RKO (cell line): ENCODE results near the gene PRKCG.

Experiments used
- DNase-seq: peaks from one replicate; pipeline ENCODE4 v3.0.0-alpha.2; 2016; ENCODE audit warnings: low spot score

PRKCG gene

GRCh38 chr19:53872762-53873161 lies 9.2 kb upstream of the PRKCG start:
- no peak for DNase-seq

DNA sequence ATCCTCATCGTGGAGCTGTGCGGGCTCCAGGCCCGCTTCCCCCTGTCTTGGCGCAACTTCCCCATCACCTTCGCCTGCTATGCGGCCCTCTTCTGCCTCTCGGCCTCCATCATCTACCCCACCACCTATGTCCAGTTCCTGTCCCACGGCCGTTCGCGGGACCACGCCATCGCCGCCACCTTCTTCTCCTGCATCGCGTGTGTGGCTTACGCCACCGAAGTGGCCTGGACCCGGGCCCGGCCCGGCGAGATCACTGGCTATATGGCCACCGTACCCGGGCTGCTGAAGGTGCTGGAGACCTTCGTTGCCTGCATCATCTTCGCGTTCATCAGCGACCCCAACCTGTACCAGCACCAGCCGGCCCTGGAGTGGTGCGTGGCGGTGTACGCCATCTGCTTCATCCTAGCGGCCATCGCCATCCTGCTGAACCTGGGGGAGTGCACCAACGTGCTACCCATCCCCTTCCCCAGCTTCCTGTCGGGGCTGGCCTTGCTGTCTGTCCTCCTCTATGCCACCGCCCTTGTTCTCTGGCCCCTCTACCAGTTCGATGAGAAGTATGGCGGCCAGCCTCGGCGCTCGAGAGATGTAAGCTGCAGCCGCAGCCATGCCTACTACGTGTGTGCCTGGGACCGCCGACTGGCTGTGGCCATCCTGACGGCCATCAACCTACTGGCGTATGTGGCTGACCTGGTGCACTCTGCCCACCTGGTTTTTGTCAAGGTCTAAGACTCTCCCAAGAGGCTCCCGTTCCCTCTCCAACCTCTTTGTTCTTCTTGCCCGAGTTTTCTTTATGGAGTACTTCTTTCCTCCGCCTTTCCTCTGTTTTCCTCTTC lies 8.0 kb upstream of the PRKCG start:
- no peak for DNase-seq

GRCh38 chr19:53874606-53874990 lies 7.4 kb upstream of the PRKCG start:
- DNase-seq, result no peak

DNA sequence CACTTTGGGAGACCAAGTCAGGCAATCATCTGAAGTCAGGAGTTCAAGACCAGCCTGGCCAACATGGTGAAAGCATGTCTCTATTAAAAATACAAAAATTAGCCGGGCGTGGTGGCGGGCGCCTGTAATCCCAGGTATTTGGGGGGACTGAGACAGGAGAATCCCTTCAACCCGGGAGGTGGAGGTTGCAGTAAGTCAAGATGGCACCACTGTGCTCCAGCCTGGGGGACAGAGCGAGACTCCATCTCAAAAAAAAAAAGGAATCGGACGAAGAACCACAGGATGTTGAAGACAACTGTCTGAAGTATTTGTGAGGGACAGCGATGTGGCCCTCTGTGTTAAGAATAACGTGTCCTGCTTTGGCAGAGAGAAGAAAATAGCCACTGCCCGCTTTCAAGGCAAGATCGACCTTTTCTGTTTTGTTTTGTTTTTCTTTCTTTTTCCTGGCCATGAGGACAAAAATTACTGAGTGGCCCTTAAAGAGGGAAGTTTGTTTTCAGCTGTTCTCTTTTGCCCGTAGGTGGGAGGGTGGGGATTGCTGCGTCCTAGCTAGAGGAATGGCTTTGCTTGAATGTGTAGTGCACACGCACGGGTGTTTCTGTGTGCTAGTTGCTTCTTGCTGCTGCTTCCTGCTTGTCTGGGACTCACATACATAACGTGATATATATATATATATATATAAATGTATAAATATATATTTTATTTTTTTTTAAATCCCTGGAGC lies 6.2 kb upstream of the PRKCG start:
- no peak for DNase-seq

DNA sequence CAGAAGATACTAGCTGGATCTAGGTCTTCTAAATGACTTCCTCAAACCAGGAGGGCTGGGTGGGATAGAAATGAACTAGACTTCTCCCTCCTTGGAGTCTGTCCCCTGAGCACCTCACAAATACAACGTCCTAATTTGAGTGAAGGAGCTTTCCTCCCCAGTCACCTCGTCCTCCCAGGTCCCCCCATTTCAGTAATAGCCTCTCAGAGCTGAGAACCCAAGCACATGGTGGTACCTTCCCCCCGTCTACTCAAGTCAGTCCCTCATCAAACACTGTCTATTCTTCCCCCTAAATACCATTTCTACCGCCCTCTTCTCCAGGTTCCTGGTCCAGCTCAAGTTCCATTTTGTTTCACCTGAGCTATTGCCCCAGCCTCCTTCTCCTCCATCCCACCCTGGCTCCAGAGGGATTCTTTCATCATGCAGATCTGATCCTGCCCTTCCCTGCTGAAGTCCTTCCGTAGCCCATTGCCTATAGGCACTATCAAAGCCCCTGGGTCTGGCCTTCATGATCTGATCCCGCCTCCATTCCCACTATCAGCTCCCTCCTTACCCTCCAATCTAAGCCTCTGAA lies 5.3 kb upstream of the PRKCG start:
- DNase-seq, result no peak

GRCh38 chr19:53877361-53877766 lies 4.6 kb upstream of the PRKCG start:
- DNase-seq, result no peak

GRCh38 chr19:53878776-53879139 lies 3.2 kb upstream of the PRKCG start:
- DNase-seq, result no peak

GRCh38 chr19:53879140-53880081 lies 2.6 kb upstream of the PRKCG start:
- peak; percentile 85 for DNase-seq

DNA sequence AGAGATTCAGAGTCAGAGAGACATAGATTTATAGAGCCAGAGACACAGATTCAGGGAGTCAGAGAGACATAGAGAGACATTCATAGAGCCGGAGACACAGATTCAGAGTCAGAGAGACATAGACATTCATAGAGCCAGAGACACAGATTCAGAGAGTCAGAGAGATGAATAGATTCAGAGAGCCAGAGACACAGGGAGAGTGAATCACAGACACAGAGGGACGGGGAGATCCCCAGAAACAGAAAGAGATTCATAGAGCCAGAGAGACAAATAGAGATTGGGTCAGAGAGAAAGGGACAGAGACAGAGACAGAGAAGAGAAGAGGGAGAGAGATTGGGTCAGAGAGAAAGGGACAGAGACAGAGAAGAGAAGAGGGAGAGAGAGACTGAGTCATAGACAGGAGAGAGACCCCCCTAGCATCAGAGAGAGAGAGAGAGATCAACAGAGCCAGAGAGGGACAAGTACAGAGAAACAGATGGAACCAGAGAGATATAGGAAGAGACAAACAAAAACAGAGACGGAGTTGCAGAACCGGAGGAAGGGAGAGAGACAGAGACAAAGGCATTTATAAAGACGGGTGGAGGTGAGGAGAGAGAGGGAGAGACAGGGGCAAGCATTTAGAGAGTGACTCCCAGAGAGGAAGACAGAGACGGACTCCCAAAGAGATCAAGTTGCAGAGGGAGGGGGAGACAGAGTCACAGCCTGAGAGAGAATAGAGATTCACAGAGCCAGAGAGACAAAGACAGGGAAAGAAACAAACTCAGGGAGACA lies 1.1 kb upstream of the PRKCG start:
- DNase-seq, result no peak

DNA sequence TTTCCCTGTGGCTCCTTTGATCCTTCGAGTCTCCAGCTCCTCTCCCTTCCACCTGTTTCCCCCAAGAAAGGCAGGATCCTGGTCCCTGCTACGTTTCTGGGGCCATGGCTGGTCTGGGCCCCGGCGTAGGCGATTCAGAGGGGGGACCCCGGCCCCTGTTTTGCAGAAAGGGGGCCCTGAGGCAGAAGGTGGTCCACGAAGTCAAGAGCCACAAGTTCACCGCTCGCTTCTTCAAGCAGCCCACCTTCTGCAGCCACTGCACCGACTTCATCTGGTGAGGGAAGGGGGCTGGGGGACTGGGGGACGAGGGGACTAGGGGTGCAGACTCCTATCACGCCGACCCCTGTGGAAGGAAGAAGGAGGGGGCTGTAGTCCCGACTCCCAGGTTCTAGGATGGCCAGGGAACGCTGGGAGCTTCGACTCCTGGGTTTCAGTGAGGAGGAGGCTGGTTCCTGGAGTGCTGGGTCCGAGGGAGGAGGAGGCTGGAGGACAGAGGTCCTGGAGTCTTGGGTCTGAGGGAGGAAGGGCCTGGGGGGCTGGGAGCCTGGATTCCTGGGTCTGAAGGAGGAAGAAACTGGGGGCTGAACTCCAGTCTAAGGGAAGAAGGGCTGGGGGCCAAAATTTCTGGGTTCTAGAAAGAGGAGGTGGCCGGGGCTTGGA lies 524 bp downstream of the PRKCG start:
- no peak for DNase-seq

- no peak for DNase-seq
Measured at GRCh38 chr19:53883231-53883661, 1.2 kb downstream of the PRKCG start.

GRCh38 chr19:53883741-53884140 lies 1.7 kb downstream of the PRKCG start:
- no peak for DNase-seq

DNA sequence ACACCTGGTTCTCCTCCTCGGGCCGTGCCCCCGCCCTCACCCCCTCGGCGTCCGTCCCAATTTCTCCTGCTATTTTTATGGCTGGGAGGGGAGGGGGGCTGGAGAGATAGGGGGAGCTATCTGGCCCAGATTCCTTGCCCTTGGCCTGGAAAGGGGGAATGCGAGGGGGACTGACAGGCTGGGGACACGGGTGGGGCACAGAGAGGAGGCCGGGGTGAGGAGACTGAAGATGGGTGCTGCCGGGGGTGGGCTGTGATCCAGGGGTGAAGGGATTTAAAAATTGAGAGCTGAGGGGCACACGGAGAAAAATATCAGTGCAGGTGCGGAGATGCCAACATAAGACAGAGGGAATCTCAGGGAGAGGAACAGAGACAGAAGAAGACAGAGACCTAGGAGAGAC lies 2.3 kb downstream of the PRKCG start:
- no peak for DNase-seq

GRCh38 chr19:53885036-53885435 lies 3.0 kb downstream of the PRKCG start:
- DNase-seq, result no peak

DNA sequence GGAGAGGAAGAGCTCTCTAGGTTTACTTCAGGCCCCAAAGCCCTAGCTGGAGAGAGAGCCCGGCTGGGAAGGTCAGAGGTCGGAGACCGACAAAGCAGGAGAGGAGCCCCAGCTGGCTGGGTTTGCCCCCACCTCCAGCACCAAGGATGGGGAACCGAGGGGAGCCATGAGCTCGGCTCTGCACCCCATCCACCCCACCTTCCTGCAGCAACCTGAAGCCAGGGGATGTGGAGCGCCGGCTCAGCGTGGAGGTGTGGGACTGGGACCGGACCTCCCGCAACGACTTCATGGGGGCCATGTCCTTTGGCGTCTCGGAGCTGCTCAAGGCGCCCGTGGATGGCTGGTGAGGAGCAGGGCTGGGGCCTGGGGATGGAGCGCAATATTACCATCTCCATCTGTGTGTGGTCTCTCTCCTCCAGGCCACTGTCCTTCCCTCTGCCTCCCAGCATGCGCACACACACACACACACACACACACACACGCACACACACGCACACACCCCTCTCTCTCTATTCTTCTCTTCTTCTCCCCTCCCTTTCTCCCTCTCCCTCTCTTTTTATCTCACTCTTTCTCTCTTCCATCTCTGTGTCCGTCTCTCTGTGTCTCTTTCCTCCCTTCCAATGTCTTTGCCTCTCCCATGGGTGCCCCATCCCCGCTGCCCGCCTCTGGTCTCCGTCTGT lies 10.4 kb downstream of the PRKCG start:
- DNase-seq, result no peak

DNA sequence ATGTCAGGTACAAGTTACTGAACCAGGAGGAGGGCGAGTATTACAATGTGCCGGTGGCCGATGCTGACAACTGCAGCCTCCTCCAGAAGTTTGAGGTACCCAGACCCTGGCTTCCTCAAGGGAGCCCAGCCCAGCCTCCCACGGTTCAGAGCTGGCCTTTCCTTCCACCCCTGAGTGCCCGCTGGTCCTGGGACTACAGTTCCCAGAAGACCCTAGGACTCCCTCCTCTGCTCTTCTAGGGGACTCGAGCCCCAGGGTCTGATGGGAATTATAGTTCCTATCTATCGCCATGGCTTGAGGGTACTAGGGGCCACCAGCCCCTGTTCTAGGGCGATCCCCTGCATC lies 11.0 kb downstream of the PRKCG start:
- no peak for DNase-seq

GRCh38 chr19:53894707-53895106 lies 12.7 kb downstream of the PRKCG start:
- DNase-seq, result no peak

GRCh38 chr19:53896682-53897081 lies 14.7 kb downstream of the PRKCG start:
- no peak for DNase-seq

- no peak for DNase-seq
Measured at GRCh38 chr19:53897459-53897858, 15.5 kb downstream of the PRKCG start.

DNA sequence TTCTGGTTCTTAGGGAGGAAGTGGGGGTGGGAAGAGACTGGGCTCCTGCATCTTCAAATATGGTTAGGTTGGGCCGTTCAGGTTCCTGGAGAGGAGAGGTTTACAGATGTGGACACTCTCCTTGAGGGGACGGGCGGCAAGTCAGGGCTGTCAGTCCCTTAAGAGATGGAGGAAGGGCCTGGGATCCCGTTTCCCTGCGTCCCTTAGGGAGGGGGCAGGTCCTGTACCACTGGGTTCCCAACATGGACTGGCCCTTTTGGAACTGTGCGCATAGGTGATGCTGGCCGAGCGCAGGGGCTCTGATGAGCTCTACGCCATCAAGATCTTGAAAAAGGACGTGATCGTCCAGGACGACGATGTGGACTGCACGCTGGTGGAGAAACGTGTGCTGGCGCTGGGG lies 16.2 kb downstream of the PRKCG start:
- no peak for DNase-seq
